Heart left ventricle (tissue), 13 donors: ENCODE results near the gene PACS2.

Source experiments
- CTCF ChIP-seq, 12 donors: fragments of 200-600 bp; sonication (generic) in 4 of 12; IDR thresholded peaks; one replicate each; pipeline versions ENCODE4 v1.5.0 to v1.8.0; 2018 to 2022; ENCODE audit warnings: antibody characterized with exemption in 12 of 12, mild to moderate bottlenecking in 5 of 12
- POLR2A ChIP-seq, 2 donors: fragments of 450-650 bp; IDR thresholded peaks; one replicate each; pipeline ENCODE4 v1.6.1; 2017; ENCODE audit warnings: antibody characterized with exemption in 2 of 2, mild to moderate bottlenecking in 2 of 2, moderate library complexity in 2 of 2
- donor health status: ischemic (EF 13 %, LVEDD 7.1; RV severe dilation, severe dysfunction).
- donor health status: DM: no; HTN: yes; CAD: no.
- donor health status: DM: no; HTN: no; CAD: no.
- donor health status: ischemic (EF 25% LVEDD 6.9; RV normal size, moderate dysfunction).
- donor health status: ischemic (EF 25% LVEDD 5.7; RV mildly dilated, moderate dysfunction).
- donor health status: ischemic (EF 35%, LVEDD 5.7; RV mildly dilated, moderate dysfunction).
- donor health status: nonischemic (EF 11% LVEDD 7.7; RV severe dilation, severe dysfunction).
- donor health status: DM: yes; HTN: yes; CAD: no.
- donor health status: PGD.
- donor health status: ischemic (EF 29% LVEDD 5.4; RV normal size, mild dysfunction).
- donor health status: nonischemic (EF 23%, LVEDD 6.1; RV moderate dilation, normal function).

- TF ChIP-seq CTCF (IDR thresholded peaks at IDR 0.05) (no peak), POLR2A (IDR thresholded peaks at IDR 0.05) (no peak)
Observed at GRCh38 chr14:105350450-105351244, 36.1 kb downstream of the PACS2 start.
